Neural progenitor cell (in vitro differentiated cells): ENCODE measurements around the gene TCHP.

ENCODE experiments used
- CTCF ChIP-seq: fragments of 200-600 bp; sonication (generic); IDR thresholded peaks from 2 replicates; pipeline ENCODE4 v1.5.1; 2017; ENCODE audit warnings: antibody characterized with exemption, mild to moderate bottlenecking
- EZH2 ChIP-seq: fragments of 200-600 bp; sonication (generic); IDR thresholded peaks from 2 replicates; pipeline ENCODE4 v1.6.1; 2017; ENCODE audit warnings: antibody characterized with exemption, mild to moderate bottlenecking, moderate library complexity

GRCh38 chr12:109861689-109862314 is 38.3 kb upstream of the TCHP start:
- no peak for TF ChIP-seq CTCF
- TF ChIP-seq EZH2 = no peak
